T47D (cell line): ENCODE results near the gene USH2A.
"Not testable (repeated sequence)": the region's sequence is repeated elsewhere in the genome, so short reads cannot be mapped to it uniquely, and the experiment has no call there.

Experiments used
- DNase-seq, 2 experiments: peaks; one replicate each; pipeline versions ENCODE4 v3.0.0 to v3.0.0-alpha.2; 2011 to 2012; ENCODE audit warnings: low read depth in 1 of 2, low spot score in 1 of 2
- JUND ChIP-seq: IDR thresholded peaks from 2 replicates; pipeline ENCODE4 v1.6.1; 2012; ENCODE audit warnings: low read depth
- in situ Hi-C: cut with HindIII; loops from 2 replicates; pipeline ENCODE4 v1.10.0; 2016; ENCODE audit warnings: low sequenced_read_pairs, low pct_unique_long_range_greater_than_20kb

USH2A gene

GRCh38 chr1:216020743-216021345 is 402.4 kb downstream of the USH2A start:
- TF ChIP-seq JUND: no peak
- DNase-seq: no peak
- in situ Hi-C loops: no loop called here

GRCh38 chr1:216015116-216015515 is 408.1 kb downstream of the USH2A start:
- DNase-seq: no peak
- in situ Hi-C loops: no loop called here
- TF ChIP-seq JUND: no peak

DNA sequence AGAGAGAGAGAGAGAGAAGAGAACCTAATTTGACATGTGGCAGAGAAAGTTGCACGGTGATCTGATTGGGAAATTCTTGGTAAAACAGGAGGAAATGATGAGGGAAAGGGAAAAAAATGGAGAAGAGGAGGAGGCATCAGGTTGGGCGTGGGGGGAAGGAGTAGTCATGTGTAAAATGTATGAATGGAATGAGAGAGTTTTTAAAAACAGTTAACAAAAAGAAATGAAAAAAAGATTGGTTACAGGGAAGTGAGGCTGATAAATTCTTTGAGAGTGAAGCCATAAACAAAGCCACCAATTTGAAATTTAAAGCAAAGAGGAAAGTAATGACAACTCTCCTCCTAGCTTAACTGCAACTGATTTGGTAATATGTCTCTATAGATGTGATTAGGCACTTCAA is 409.2 kb downstream of the USH2A start:
- no peak for TF ChIP-seq JUND
- in situ Hi-C loops: no loop called here
- DNase-seq: no peak

GRCh38 chr1:216009456-216009855 is 413.8 kb downstream of the USH2A start:
- DNase-seq, in situ Hi-C loops: not testable (repeated sequence)

DNA sequence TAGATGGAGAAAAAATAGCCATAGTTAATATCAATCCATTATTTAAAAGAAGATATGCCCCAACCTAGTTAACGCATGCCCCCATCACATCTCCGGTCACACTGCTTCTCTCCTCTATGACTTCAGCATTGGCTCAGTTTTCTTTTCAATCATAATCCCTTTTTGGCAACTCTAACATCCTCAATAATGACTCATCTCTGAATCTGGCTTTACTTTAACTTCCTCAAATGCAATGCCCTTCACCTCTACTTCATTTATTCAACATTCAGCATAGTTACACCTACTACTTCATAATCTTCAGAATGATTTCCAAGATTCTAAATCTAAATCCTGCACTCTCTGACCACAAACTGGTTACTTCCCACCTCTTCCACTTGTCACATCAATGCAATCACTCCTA is 417.3 kb downstream of the USH2A start:
- in situ Hi-C loops: no loop called here
- TF ChIP-seq JUND: no peak
- DNase-seq: no peak

- in situ Hi-C loops: no loop called here
- no peak for TF ChIP-seq JUND
- DNase-seq: peak in 1 of 2 experiments; percentile 54
Measured at GRCh38 chr1:215992620-215993019, 430.6 kb downstream of the USH2A start.

DNA sequence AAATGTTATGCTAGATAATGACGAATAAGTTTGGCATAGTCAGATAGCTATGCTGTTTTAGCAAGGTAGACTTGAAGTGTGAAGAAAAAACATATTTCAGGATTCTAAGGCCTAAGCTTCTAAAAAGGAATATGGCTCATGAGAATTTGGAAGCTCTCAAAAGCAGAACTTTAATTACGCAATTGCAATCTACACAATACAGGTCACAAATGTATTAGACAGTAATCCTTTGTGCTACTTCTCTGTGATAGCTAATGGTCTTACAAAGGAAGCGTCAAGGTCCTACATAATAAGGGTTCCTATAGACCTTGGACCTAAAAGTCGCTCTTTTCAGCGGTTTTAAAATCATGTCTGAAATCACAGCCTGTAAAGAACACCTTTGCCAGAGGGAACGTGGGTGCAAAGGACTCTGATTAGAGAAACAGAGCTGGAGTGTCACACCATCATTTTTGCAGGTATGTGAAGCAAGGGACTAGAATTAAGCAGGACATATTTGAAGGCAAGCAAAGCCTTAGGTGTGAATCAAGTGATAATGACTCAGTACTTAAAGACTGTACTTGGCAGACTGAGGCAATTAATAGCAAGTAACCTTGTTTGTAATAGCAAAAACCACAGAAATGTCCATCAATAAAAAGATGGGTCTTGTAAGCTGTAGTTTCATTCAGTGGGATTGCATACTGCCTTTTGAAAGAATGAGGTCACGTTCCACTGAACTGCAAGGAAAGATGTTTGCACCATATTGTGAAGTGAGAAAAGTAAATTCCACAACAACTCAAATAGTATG is 436.0 kb downstream of the USH2A start:
- no peak for TF ChIP-seq JUND
- DNase-seq: no peak
- in situ Hi-C loops: no loop called here

DNA sequence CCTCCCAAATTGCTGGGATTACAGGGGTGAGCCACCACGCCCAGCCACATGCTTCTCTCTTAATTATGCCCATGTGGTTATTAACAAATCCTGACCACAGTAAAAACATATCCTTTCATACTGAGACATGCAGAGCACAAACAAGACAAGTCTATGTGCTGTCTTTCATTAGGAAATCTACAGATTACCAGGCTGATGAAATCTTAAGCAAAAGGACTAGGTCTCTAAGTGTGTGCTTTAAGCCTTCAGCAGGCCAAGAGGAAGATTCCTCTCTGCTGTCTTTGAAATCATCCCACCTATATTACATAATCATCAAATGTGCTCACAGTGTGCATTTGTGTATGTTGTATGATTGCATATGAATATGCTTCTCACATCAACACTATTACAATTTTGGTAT is 436.8 kb downstream of the USH2A start:
- DNase-seq: no peak
- TF ChIP-seq JUND: no peak
- in situ Hi-C loops: no loop called here

DNA sequence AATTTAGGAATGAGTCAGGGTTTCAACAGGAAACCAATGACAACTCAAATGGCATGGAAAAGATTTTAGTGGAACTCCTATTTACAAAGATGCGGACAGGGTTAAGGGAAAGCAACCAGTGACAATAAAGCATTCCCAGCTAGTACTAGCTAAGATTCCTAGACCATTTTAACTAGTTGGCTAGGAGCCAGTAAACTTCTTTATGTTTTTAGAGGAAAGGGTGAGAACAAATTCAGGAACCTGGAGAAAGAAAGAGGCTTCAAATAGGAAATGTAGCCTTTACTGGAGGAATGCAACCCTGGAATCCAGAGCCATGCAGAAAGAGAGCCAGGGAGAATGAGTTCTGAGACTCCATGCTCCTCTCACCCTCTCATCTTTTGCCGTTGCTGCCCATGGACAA is 439.6 kb downstream of the USH2A start:
- no peak for TF ChIP-seq JUND
- no peak for DNase-seq
- in situ Hi-C loops: no loop called here

- no peak for TF ChIP-seq JUND
- DNase-seq: no peak
- in situ Hi-C loops: no loop called here
Measured at GRCh38 chr1:215971793-215972441, 451.3 kb downstream of the USH2A start.

- DNase-seq: no peak
- in situ Hi-C loops: no loop called here
- TF ChIP-seq JUND: no peak
Measured at GRCh38 chr1:215970406-215970805, 452.8 kb downstream of the USH2A start.

DNA sequence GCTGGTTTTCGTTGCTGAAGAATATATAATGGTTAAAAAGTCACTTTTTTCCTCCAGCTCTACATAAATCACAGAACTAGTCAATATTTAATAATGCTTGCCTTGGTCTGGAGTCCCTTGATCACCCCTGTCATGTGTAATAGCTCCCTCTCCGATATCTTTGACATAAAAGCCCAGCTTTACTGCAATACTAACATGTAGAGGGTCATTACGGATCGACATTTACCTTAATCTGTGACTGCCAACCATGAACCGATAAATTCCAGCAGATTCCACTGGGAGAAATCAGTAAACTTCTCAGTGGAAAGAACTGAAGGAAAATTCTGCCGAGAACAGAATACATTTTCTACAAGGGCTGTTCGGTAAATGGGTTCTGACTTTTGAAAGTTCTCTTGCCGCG is 459.6 kb downstream of the USH2A start:
- DNase-seq: no peak
- in situ Hi-C loops: no loop called here
- no peak for TF ChIP-seq JUND

DNA sequence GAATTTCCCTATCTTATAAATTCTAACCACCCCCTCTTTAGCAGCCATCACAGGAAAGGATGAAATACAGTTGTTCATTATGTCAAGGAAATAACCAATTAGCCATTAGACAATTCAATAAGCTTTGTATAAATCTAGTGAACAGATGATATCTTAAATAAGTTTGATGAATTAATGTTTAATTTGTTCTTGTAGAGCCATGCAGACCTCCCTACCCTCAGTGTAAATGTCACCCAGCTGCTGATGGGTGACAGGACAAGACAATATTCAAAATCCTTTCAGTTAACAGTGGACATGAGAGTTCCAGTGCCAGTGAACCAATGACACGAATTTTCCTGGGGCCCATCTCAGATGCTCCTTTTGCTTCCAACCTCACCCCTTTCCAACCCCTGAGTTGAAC is 460.2 kb downstream of the USH2A start:
- DNase-seq: no peak
- in situ Hi-C loops: no loop called here
- TF ChIP-seq JUND: no peak
